T-helper 9 cell (primary cell): ENCODE data around the gene ALX4.

Experiments
- DNase-seq: peaks from one replicate; pipeline ENCODE4 v3.0.0-alpha.2; 2020

Gene ALX4

DNA sequence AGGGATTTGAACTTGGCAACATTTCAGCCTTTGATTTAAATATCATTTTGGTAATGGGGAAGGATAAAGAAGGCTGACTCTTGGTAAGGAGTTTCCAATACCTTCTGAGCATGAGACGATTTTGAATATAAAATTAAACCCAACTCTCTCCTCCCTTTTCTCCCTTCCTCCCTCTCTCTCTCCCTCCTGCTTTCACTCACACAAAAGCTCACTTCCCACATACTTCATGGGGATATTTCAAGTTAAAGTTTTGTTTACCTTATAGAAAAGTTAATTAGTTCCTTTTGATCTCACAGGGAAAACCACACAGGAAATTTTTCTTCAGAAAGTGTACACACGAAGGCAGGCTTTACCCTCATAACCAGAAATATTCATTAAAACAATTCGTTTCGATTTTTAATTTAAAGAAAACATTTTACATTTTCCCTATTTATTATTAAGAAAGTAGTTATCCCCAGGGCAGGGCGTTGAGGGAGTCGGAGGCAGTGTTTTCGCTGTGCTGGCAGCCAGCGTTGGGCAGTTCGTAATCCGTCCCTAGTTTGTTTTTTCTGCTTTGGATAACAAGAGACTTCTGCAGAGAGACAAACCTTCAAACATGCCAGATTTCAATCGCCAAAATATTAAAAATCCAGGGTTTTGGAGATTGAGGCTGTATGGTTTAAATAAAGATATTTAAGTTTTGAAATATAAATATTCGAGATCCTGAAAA, 25.3 kb upstream of the ALX4 start:
- no peak for DNase-seq

DNA sequence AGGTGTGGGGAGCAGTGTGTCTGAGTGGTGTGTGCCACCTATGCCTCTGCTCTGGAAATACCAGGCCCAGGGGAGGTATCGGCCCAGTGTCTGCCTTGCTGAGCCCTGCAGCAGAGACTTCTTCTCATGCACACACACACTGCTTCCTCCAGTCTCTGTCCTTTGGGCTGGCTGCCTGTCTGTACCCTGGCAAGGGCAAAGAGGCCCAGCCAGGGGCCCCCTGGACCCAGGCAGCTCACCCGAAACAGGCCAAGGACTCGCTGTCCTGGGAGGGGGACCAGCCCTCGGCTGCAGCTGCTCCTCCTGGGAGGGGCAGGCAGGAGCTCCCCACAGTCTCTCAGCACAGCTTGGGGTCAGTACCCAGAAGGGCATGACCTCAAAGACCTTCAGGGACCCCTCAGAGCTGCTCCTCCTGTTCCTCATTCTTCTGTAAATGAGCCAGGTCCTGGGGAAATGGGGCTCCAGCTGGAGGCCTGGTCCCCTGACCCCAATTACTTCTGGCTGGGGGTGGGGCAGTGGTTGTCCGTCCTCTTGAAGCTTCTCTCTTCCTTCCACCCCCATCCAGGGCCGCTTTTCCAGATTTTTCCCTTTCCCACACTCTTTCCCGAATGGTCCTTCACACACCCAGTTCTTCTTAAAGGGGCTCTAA, 24.5 kb upstream of the ALX4 start:
- DNase-seq = no peak

DNA sequence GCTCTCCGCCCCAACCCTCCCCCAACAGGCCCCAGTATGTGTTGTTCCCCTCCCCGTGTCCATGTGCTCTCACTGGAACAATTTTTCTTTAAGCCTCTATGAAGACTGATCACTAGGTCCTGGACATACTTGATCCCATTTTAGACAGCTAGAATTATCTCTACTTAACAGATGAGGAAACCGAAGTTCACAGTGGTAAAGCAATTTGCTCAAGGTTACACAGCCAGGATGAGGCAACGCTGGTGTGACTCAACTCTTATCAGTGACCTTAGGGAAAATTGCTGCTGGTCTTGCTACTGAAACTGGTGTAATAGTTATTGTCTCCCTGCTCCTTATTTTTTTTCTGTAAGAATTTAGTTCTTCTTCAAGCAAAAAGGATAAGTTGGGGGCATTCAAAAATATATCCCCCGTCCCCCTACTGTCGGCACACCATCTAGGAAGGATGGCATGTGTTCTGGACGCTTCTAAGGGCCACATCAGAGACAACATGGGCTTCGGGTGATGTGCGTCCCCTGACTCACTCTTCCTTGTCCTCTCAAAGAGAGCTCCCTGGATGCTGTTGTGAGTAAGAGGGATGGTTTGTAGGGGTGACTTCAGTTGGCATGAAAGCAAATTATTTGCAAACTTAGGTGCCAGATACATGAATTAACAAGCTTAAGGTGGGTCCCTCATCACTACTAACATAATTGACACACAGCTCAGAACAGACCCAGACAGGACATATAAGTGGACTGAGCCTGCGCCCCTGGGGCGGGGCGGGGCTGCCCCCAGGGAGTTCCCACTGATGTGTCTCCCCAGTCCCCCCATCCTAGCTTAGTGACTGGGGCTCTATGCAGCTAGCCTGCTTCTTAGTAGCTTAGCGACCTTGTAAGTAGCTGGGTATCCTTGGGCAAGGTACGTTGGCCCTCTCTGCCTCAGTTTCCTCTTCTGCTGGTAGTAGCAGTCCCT, 23.6 kb upstream of the ALX4 start:
- no peak for DNase-seq

DNA sequence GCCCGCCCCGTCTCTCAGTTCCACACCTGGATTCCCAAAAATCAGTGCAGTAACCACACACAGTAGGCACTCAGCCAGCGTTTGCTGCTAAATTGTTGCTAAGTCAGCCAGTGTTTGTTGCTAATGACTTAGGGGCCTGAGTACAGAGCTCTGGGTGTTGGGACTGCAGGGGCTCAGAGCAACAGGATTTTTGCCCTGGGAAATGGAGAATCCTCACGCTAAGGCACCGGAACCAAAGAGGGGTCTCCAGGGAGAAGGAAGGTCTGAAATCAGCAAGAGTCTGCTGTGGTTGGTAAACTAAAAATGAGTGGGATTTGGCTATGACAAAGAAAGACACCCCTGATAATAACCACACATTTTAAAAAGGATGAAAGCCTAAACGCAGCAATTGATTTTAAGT, 22.7 kb upstream of the ALX4 start:
- DNase-seq = no peak

DNA sequence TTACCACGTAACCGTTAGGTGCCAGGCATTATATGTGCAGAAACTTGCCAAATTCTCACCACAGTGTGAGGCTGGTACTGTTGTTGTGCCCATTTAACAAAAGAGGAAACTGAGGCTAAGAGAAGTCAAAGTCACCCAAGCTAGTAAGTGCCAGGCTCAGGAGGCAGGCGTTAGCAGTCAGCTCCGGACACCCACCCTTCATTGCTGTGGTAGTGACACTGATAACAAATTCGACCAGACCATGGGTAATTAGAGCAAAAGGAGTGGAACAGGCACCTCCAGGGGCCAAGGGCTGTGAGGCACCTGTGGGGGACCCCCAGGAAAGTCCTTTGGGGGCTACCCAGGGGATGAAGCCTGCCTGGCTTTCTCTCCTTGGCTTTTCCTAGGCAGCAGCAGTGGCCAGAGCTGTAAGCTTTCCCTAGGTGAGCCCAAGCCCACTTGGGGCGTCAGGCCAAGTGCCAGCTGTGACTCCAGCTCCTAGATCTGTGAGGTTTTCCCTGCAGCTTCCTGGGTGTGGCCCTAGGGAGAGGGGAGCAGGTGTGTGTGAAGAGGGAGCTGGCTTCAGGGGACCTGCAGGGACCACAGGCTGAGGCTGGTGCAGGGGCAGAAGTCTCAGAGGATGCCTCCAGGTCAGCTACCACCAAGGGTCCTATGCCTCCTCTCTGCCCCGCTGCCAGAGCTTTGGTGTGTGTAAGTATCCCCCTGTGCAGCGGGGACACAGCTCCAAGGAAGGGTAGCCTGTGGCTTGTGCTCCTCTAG, 19.7 kb upstream of the ALX4 start:
- no peak for DNase-seq

DNA sequence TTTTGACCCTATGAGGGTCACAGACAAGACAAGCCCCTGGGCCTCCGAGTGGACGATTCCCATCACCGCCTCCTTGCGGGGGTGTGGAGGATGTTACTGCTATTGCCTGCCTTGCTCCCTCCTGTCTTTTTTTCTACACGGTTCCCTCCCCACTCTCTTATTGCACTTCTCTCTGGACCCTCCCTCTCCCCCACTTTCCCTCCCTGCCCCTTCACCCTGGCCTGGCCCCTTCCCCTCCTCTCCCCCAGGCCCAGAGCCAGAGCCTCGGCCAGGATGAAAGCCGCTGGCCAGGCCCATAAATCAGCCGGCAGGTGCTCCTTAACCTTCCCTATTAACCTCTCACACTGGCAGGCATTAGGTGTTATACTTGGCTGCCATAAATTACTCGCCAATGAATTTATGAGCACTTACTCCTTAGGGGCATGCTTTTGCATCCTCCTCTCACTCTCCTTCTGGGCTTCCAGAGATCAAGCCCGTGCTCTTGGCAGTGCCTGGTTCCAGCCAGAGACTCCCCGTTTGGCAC, 18.3 kb upstream of the ALX4 start:
- DNase-seq = no peak

DNA sequence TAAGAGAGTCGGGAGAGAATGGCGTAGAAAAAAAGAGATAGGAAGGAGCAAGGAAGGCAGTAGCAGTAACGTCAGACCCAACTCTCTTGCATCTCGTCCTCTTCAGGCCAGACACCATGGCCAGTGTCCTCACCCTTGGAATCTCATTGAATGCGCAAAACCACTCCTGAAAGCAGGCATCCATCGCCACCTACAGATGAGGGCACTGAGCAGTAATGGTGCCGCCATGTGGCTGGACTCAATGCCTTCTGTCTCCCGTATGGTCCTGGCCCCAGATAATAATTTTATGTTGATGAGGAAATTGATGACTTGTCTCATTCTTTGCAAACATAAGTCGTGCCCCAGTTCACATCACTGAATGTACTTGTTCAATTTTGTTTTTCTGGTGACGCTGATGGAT, 17.8 kb upstream of the ALX4 start:
- DNase-seq = no peak

DNA sequence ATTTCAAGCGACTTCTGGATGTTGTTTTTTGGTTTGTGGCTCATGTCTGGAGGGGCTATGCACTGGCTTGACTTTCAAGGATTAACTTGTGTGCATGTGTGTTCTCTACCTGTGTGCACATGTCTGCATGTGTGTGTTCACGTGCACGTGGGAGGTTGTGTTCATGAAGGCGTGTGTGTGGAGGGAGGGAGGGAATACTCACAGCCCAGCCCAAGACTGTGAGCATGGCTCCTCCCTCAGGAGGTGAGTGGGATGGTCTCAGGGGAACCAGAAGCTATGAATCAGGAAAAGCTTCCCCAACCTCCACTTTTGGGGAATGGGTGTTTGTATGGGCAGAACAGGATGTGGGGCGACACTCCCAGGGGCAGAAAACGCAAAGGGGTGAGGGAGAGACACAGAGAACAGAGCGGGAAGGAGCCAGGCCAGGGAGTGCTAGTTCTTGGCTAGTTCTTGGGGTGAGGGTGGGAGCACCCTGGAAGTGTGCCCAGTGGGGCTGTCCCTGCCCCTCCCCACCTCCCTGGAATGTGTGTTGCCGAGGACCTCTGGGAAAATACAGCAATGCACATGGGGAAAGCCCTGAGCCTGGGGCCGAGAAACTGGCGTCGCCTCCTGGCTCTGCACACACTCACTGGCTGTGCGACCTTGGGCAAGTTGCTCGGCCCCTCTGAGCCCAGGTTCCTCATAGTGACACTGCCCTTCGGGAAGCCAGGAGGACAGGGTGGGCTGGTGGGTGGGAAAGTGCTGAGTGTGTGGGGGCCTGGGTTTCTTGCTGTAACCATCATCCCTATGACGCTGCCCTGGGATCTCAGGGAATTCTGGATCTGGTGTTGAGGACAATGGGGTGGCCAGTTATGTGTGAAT, 16.9 kb upstream of the ALX4 start:
- DNase-seq = no peak

DNA sequence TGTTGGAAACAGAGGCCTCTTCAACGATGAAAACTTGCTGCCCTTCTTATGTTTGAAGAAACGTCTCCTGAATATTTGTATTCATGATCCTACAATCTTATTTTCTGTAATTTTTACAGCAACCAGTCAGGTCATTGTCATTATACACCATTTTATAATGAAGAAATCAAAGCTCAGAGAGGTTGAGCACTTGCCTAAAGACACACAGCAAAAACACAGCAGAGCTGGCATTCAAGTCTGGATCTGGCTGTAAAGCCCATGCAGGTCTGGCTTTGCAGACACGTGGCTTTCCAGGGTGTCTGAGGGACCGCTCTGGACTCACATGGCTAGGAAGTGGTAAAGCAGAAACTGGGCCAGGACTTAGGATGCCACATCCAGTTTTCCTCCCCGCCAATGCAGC, 15.8 kb upstream of the ALX4 start:
- DNase-seq = no peak

DNA sequence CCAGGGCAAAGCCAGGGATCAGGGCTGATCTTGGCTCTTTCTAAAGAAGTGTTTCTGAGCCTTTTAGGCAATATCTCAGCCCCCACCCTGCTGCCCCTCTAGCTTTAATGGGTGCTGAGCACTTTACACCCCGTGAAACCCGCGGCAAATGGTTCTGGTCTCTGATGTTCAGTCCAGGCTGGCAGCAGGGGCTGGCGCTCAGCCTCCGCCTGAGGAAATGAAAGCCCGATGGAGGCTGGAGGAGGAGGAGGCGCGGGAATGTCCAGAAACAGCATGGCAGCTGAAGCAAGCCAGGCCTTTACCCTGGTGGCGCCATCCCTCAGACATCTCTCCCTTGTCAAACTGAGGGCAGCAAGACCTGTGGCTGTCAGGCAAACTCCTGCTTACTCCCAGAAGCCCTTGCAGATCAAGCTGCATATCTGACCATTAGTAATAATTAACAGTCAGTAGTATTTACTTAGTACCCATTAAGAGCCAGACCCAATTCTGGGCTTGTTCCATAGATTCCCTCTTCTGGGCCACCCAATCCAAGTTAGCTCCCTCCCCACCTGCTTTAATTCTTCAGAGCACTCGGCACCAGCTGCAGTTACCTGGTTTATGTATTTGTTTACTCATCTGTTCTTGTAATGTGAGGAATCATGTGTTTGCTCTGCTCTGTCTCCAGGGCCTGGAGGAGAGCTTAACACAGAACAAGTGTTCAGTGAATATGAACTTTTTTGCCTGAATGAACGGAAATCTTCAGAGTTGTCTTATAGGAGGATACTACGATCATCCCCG, 15.0 kb upstream of the ALX4 start:
- DNase-seq = no peak

DNA sequence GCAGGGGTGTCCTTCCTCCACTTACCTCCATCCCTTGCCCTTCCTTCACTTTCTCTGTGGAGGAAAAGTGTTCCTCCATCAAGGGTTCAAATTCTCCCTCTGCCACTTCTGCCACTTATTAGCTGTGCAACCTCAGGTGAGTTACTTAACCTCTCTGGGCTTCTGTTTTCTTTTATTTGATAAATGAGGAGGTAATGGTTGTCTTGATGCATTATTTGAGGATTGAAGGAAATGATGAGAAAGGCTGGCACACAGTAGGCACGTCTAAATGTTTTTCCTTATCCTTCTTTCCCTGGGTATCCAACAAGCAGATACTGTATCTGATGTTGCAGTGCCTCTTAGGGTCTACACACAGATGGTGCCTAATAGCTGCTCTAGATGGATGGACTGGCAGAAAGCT, 14.3 kb upstream of the ALX4 start:
- no peak for DNase-seq

DNA sequence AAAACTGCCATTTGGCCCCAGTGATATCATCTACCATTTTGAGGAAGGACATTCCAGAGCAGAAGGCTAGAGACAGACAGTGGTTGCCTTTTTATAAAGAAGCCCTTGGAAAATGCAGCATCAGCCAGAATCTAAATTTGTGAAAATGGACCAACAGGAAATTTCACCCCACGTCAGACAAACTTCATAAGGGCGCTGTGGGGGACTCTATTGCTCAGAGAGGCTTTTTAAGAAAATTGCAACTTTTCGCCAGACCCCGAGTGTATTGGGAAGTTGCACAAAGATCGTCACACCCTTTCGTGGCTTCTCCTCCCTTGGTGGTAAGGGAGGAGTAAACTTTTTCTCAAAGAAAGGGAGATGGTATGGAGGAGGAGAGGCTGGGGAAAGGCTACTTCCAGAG, 12.3 kb upstream of the ALX4 start:
- DNase-seq = no peak

DNA sequence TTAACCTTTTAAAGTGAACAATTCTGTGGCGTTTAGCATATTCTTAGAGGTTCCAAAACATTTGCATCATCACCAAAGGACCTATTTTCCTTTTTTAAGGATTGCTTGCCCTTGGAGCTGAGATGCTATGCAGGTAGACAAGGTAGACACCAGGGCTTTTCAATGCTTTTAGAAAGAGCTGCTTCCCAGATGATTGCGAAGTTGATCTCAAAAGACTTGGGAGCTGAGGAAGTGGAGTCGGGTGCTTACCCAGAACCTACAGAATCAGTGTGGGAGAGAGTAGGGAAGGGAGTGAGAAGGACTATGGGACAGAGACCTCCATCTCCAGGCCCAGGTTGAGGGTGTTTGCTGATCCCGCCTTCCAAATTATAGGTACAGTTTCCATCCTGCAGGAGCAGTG, 11.1 kb upstream of the ALX4 start:
- DNase-seq = no peak

DNA sequence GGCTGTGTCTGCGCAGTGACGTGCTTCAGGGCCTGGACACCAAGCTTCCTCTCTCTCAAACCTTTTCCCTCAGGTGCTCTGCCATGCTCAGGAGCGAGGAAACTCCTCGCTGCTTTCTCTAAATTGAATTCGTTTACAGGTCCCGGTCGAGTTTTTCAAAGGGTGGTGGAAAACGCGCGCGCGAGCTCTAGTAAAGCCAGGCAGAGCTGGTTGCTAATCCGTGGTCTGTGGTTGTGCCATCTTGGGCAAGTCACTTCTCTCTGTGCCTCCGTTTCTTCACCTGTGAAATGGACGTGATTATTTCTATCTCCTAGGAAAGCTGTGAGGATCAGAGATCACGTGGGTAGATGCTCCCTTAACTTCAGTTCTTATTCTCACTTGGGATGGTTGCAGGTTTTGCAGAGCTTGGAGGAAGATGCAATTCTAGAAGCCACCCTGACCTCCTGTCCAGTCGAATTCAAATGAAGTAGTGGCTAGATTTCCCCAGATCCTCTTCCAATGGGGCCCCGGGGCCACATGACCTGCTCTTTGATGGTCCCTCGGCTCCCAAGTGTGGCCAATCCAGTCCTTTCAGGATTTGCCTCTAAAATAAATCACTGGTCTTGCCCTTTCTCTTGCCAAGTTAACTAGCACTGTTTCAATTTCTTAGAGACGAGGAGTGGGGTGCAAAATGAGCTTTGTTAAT, 10.5 kb upstream of the ALX4 start:
- DNase-seq = no peak

DNA sequence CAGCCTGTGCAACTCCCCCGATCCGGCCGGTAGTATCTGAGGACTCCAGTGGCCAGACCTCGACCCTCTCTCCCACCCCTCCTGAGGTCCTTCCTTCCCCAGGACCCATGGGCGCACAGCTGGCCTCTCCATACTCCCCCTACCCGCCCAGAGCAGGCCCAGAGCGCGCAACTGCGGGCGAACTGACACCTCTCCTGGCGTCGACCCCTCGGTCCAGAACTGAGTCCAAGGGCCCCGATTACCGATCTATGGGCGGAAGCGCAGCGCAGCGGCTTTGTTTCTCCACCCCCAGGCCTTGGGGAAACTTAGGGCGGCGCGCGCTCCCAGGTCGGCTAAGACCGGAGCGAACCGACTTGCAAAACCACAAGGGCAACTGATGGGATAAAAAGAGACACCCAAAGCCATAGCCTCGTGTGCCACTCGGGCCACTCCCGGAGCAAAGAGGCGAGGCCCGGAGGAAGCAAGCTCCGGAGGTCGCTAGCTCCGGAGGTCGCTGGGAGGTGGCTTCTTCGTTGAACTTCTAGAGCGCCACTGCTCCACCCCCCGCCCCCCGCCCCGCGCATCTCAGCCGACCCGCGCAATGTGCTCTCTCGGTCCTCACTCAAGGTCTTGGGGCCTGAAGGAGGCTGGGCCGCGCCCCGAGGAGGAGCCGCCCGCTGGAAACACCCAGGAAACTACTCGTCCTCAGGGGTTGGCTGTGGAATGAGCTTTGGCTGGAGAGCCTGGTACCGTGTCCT, 9.8 kb upstream of the ALX4 start:
- DNase-seq = no peak

DNA sequence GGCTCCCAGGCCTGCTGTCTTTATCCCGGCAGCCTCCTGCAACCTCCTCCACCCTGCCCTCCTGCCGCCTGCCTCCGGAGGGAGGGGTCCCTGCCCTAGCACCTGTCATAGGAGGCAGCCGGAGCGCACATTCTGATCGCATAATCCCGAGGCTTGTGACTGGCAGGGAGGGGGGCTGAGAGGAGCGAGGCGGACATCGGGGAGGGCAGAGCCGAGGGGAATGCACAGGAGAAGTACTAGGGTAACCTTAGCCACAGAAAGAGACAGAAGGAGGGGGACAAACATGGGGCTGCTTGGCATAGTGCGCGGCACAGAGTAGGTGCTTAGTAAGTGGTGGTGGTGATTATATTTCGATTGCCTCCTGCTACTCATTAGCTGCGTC, 9.2 kb upstream of the ALX4 start:
- no peak for DNase-seq

DNA sequence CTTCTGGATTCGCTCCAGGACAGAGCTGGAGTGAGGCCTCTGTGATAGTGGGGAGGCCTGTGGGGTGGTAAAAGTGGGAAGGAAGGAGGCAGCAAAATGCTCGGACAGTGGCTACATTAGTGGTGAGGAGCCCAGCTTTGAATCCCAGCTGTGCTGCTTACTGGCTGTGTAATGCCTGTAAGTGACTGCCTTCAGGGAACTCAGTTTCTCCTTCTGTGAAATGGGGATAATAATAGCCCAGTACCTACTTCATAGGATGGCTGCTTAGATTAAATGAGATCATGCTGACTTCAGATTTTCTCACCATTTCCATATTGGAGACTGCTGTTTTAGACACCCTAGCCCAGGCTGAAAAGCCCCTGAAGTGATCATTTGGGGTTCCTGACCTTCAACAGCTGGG, 8.4 kb upstream of the ALX4 start:
- DNase-seq = no peak

DNA sequence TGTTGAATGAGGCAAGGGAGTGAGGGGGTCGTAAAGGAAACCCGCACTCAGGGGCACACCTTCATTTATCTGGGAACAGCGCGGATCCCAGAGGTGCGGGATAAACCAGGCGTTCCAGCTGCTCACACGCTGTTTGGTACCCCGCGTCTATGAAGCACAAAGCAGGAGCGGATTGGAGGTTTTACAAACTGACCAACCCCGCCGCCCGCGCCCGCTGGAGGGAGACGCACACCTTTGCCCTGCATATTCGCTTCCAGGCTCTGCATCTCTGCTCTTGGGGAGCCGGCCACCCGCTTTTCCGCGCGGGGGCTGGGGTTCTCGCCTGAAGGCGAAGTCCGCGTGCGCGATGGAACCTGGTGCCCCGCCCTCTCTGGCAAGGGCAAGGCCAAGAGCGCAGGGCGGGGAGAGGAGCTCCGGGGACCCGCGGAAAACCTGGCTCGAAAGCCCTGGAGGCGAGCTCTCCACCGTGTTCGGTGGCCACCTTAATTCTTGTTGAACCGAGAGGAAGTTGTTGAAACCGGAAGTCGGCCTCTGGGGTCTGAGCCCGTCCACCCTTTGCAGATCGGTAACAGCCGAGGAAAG, 6.8 kb upstream of the ALX4 start:
- no peak for DNase-seq

DNA sequence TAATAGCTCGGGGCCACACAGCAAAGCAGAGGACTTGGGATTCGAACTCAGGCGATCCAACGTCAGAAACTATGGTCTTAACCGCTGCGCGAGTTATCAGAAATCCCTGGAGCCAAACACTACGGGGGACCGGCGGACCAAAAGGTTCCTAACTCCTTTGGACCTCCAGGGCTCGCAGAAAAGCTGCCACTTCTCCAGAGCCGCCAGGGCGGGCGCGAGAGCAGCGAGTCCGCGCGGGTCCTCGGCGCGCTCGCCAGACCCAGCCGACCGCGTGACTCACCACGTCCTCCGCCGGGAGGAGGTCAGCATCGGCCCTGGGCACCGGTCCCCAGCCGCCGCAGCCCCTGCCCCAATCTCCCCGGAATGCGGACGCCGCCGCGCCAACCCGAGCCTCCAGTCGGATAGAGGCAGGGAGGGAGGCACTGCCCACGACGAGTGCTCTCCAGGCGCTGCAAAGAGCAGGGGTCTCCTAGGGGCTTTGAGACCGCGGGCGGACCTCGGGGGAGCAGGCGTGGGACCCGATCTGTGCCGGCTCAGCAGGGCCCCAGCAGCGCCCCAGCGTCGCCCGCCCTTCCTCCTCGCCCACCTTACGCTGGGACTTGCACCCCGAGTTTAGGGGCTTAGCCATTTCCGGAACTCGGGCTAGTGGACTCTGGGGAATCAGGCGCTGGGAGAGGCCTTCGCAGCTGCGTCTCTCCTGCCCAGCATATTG, 6.2 kb upstream of the ALX4 start:
- DNase-seq = no peak
